Stimulated activated CD4-positive, alpha-beta T cell treated with anti-CD3 and anti-CD28 coated beads, Interleukin-2, amount 100 ng/mL, for 48 hours (primary cell): ENCODE measurements around the gene SSBP4.

Source experiments
- DNase-seq, 2 donors: peaks; one replicate each; pipeline ENCODE4 v3.0.0-alpha.2; 2020

Gene SSBP4

DNA sequence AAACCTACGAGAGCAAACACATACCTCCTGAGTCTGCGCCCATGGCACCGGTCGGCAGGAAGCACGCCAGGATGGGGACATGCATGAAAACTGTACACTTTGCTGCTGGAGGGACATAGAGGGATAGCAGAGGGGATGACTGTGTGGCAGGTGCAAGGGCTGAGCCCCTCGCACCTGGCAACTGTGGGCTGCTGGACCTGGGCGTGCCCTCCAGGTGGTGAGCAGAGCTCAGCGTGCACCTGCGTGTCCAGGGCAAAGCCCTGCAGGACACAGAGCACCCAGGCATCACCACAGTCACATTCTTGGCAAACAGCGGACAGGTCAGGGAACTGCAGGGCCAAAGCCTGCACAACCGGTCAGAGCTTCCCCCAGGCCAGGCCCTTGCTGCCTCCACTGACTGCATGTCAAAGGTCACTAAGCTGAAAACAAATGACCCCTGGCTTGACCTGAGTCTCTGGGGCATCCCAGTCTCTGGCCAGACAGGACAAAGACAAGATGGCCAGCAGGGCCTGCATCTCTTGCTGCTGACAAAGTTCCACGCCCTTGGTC lies 27.7 kb downstream of the SSBP4 start:
- DNase-seq: no peak

- DNase-seq: no peak
These were observed 30.4 kb downstream of the SSBP4 start for GRCh38 chr19:18449552-18449951.

- no peak for DNase-seq
These were observed 31.1 kb downstream of the SSBP4 start for GRCh38 chr19:18450021-18450930.

DNA sequence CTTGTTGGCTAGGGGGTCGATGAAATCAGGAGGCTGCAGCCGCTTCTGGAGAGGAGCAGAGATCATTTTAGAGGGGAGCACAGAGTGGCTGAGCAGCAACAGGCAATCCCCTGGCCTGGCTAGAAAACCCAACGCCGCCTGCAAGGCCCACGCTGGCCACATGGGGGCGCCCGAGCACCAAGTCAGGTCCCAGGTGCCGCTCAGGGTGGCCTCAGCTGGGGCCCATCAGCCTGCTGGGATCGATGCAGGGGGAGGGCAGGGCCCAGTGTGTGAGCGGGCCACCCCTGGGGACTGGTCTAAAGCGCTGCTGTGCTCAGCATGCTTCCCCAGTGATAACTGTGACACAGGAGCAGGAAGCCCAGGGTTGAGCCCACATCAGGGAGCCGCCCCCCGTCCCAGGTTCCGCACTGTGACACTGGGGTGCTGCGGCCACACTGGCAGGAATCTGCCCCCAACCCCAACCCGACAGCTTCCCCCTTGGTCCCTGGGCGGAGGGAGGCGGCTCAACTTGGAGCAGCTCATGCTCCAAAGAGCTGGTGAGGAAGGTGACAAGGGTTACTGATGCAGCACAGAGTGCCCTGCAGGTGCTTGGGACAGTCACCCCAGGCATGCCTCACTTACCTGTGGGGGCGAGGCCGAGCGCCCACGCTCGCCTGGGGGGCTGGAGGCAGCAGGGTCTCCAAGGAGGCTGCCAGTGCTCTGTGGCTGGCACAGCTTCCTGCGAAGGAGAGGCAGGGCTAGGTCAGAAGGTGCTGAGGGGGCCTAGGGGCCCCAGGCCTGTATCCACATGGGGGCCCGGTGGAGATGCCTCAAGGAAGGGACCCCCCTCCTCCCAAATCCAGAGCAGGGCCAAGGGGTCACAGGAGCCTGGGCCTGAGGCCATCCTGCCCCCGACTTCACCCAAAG lies 32.0 kb downstream of the SSBP4 start:
- DNase-seq: peak; percentile 95 to 97

- DNase-seq: no peak
These were observed 33.2 kb downstream of the SSBP4 start for GRCh38 chr19:18452386-18452785.

- no peak for DNase-seq
These were observed 34.2 kb downstream of the SSBP4 start for GRCh38 chr19:18453269-18454024.

- no peak for DNase-seq
These were observed 37.1 kb downstream of the SSBP4 start for GRCh38 chr19:18456279-18456678.

GRCh38 chr19:18456974-18457373 lies 37.8 kb downstream of the SSBP4 start:
- no peak for DNase-seq

GRCh38 chr19:18457483-18458331 lies 38.5 kb downstream of the SSBP4 start:
- DNase-seq: no peak

GRCh38 chr19:18460900-18461299 lies 41.7 kb downstream of the SSBP4 start:
- no peak for DNase-seq

DNA sequence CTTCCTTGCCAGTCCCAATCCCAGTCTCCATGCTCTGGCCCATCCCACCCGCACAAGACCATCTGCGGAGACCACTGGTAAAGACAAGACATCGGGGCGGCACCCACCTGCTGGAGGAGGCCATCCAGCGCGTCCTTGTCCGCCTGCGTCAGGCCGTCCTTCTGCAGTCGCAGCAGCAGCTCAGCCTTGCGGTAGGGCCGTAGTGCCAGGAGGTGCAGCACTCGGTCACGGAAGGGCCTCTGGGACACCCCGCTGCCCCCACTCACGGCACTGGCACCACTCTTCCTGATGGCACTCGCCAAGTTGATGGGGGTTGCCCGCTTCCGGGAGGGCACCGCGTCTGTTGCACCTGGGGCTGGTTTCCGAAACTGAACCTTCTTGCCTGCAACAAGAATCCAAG lies 42.3 kb downstream of the SSBP4 start:
- DNase-seq: no peak

GRCh38 chr19:18464646-18465045 lies 45.4 kb downstream of the SSBP4 start:
- no peak for DNase-seq

DNA sequence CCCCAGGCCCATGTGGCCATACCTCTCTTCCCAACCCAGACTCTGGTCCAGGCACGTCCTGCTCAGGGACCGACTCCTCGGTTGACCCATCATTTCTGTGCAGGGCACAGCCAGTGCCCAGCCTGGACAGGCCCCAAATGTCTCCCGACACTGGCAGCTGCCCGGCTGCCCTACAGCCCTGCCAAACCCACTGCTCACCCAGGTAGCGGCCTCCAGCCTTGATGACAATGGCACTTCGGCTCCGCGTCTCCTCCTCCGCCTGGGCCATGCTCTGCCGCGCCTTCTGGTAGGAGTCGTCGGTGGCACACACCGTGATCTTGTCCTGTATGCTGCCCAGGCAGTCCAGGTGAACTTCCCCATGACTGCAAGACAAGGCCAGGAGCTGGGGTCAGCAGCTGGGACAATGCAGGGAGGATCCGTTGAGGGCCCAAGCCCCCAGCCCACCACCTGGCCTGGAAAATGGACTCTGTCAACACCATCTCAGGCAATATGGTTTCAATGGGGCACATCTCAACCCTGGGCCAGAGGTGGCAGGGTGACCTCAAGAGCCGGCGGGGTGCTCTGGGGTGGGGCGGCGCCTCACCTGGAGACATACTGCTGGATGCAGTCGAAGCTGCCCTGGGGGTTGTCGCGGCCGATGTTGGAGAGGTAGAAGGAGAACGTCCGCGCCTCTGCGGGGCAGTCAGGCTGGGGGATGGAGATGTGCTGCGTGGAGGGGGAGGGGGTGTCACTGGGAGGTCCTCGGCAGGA lies 46.2 kb downstream of the SSBP4 start:
- DNase-seq: no peak

DNA sequence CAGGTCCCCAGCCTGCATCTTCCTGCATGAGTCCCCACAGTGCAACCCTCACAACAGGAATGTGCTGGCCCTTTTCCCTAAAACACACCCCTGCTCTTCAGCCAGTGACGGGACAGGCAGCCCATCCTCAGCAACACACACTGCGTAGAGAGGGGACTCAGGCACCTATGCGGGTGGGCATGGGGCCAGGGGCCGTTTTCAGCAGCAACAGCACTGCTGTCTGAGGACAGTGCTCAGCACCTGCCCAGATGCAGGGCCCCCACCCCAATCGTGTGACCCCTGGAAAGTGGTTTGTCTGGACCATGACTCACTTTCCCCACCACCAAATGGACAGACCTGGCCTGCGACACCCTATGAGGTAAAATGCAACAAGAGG lies 46.8 kb downstream of the SSBP4 start:
- DNase-seq: no peak

- no peak for DNase-seq
These were observed 47.2 kb downstream of the SSBP4 start for GRCh38 chr19:18466354-18466753.

- no peak for DNase-seq
These were observed 48.8 kb downstream of the SSBP4 start for GRCh38 chr19:18467978-18468377.

- no peak for DNase-seq
These were observed 49.3 kb downstream of the SSBP4 start for GRCh38 chr19:18468517-18468916.

GRCh38 chr19:18469069-18469846 lies 50.1 kb downstream of the SSBP4 start:
- DNase-seq: peak; percentile 67 to 73

GRCh38 chr19:18470787-18471186 lies 51.6 kb downstream of the SSBP4 start:
- DNase-seq: no peak
